ENCODE results near the gene MRPL47.
A peak's percentile ranks its signal among the peaks of the same experiment; 100 is the strongest.

MRPL47 gene

DNA sequence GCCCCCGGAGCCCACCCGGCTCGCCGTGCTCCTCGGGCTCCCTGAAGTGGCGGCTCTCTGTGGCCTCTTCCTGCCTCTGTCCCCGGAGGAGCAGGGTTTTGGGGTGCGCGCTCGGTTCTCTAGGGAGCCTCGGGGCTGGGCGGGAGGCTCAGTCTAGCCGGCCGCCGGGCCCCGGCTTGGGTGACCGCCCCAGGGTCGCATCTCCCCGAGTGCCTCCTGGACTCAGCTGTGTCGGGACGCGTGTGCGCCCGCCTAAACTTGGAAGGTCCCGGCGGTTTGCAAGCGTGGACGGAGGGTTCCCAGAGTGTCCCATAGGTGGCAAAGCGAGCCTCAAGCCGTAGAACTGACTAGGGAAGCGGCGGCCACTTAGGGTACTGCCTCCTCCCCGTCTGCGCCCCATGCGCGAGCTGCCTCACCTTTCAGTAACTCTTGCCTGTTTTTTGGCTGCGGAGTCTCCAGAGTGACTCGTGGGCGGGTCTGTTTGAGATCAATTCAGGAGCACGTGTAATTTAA is 41.1 kb downstream of the MRPL47 start:
- peak overlapping the region; percentile 98 for H3K4me3 ChIP-seq (ENCODE audit: low read depth, low read length)
- CTCF ChIA-PET = interaction anchor here (1.0 to 2.3 kb wide), 5 partner anchors 15 to 242 kb away, joined by 3 to 16 read pairs (median 5); no protein-coding TSS in a partner anchor
- POLR2A ChIA-PET = interaction anchor here (1.2 kb wide), 1 partner anchor 240 kb away, joined by 6 read pairs; the partner anchor contains the start of gene ZNF639

DNA sequence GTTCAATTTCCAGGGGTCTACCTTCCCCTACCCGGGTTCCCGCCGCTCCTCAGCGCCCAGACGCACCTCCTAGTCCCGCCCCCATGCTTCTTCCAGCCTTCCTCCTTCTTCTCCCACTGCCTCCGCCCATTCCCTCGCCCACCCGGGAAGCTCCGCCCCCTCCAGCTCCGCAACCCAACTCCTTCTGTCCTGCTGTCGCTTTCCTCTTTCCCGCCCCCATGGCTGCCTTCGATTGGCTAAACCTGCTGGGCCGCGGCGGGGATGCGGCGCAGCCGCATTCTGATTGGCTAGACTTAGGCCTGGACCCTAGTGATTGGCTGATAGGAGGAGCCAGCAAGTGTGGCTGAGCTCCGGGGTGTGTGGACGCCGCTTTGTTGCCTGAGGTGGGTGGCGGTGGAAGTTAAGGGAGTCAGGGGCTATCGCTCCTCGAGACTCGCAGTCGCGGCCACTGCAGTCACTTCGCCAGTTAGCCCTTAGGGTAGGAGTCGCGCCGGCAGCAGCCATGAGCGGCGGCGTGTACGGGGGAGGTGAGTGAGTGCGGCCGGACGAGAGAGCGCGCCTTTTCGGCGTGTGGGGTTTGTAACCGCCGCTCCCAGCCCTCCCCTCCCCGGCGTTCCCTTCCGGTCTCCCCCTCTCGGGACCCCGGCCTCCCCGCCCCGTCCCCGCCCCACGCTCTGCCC is 41.7 kb downstream of the MRPL47 start, which contains the start of gene ACTL6A:
Gene ACTL6A, plus strand, starts transcription at position 336 of the 680 bp plus-strand sequence. Its CDS starts 167 bp downstream, at position 503.
- DNase-seq (ENCODE audit: low read depth, low spot score) = peak; percentile 94
- peak within 1 kb of the TSS; percentile 98 for H3K4me3 ChIP-seq (ENCODE audit: low read depth, low read length)
- ChIA-PET CTCF (interaction anchor here (0.8 to 2.3 kb wide), 9 partner anchors 16 to 241 kb away, joined by 3 to 16 read pairs (median 5); no protein-coding TSS in a partner anchor), POLR2A (interaction anchor here (1.0 to 1.2 kb wide), 3 partner anchors 9 to 239 kb away, joined by 3 to 7 read pairs (median 6); partner anchors contain the start of genes GNB4 and ZNF639)
- TF ChIP-seq, protein P1, sequence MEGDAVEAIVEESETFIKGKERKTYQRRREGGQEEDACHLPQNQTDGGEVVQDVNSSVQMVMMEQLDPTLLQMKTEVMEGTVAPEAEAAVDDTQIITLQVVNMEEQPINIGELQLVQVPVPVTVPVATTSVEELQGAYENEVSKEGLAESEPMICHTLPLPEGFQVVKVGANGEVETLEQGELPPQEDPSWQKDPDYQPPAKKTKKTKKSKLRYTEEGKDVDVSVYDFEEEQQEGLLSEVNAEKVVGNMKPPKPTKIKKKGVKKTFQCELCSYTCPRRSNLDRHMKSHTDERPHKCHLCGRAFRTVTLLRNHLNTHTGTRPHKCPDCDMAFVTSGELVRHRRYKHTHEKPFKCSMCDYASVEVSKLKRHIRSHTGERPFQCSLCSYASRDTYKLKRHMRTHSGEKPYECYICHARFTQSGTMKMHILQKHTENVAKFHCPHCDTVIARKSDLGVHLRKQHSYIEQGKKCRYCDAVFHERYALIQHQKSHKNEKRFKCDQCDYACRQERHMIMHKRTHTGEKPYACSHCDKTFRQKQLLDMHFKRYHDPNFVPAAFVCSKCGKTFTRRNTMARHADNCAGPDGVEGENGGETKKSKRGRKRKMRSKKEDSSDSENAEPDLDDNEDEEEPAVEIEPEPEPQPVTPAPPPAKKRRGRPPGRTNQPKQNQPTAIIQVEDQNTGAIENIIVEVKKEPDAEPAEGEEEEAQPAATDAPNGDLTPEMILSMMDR (IDR thresholded peaks at IDR 0.05; ENCODE audit: insufficient read depth, low read length, missing control alignments) = no peak

More for the DNA sequence above, 41.1 kb downstream of the MRPL47 start:
- peak; percentile 17 for DNase-seq (ENCODE audit: low read depth, low spot score)
- TF ChIP-seq, protein P1 (IDR thresholded peaks at IDR 0.05; ENCODE audit: insufficient read depth, low read length, missing control alignments) = peak; percentile 73

DNA sequence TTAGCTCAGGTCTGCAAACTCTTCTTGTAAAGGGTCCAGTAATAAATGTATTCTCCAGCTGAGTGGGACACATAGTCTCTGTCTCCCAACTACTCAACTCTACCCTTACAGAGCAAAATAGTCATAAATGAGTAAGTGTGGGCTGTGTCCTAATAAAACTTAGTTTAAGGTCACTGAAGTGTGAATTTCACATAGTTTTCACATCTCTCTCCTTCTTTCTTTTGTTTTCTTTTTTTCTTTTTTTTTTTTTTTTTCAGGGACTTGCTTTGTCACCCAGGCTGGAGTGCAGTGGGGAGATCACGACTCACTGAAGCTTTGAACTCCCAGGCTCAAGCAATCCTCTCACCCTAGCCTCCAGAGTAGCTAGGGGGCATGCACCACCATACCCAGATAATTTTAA is 43.6 kb downstream of the MRPL47 start:
- TF ChIP-seq, protein P1 (IDR thresholded peaks at IDR 0.05; ENCODE audit: insufficient read depth, low read length, missing control alignments) = no peak
- ChIA-PET POLR2A (no interaction called here), CTCF (interaction anchor here (0.6 to 2.2 kb wide), 9 partner anchors 110 to 545 kb away, joined by 3 to 9 read pairs (median 3); partner anchors contain the start of gene ZNF639)
- H3K4me3 ChIP-seq (ENCODE audit: low read depth, low read length) = no peak overlapping the region
- DNase-seq (ENCODE audit: low read depth, low spot score) = no peak

DNA sequence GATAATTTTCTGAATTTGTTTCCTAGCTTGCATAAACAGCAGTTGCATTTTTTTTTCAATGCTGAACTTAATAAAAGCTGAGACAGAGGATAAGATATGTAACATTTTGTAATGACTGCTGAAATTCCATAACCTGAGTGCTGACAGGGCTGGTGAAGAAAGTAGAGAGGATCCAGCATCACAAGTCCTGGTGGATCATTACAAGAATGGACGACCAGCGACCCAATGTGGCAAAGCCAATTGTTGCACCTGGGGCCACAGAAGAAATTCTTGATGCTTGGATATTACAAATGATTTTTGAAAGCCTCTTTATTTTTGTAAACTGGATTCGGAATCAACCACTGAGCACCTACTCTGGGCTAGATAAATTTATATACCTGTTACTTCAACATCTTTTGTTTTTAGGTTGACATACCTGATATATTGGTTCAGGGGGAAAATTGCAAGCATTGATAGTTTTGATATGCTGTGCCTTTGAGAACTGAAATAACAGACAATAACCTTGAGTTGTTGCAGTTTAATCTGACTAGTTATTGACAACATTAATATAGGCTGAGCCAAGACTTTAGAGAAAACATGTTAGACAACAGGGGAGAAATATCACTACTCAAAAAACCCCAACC is 45.6 kb downstream of the MRPL47 start:
- DNase-seq (ENCODE audit: low read depth, low spot score) = peak; percentile 21
- ChIA-PET CTCF (interaction anchor here (0.9 to 2.0 kb wide), 20 partner anchors 11 to 543 kb away, joined by 3 to 17 read pairs (median 4); partner anchors contain the start of gene ZNF639), POLR2A (interaction anchor here (0.7 kb wide), 1 partner anchor 93 kb away, joined by 3 read pairs; no protein-coding TSS in a partner anchor)
- TF ChIP-seq, protein P1 (IDR thresholded peaks at IDR 0.05; ENCODE audit: insufficient read depth, low read length, missing control alignments) = peak; percentile 81
- no peak overlapping the region for H3K4me3 ChIP-seq (ENCODE audit: low read depth, low read length)

DNA sequence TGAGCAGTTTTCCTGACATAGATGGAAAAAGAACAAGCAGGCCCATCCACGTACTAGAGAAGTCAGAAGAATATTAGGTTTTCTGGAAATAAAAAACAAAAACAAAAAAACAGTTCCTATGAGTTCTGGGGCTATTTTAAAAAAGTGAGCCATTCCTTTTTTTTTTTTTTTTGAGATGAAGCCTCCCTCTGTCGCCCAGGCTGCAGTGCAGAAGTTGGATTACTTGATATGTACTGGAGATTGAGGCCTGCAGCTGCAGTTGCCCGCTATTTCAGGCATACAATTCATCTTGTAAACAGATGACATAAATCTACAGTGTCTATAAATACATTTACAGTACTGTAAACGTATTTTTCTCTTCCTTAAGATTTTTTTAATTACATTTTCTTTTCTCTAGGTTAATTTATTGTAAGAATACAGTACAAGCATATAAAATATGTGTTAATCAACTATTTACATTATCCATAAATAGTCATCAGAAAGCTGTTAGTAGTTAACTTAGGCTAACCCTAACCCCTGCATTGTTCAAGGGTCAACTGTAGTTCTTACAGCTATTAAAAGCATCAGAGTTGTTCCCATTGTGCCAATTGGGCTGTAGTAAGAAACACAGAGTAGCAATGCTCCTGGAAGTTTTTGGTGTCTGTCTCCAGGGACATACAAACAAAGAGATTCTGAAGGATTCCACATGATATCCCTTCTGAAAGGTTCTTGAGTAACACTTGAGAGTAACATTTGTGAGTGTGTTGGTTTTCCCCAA is 52.9 kb downstream of the MRPL47 start:
- TF ChIP-seq, protein P1 (IDR thresholded peaks at IDR 0.05; ENCODE audit: insufficient read depth, low read length, missing control alignments) = no peak
- ChIA-PET POLR2A (interaction anchor here (1.4 kb wide), 1 partner anchor 100 kb away, joined by 3 read pairs; the partner anchor contains the start of gene GNB4), CTCF (interaction anchor here (0.6 to 1.1 kb wide), 4 partner anchors 97 to 1041 kb away, joined by 3 read pairs; no protein-coding TSS in a partner anchor)
- H3K4me3 ChIP-seq (ENCODE audit: low read depth, low read length) = no peak overlapping the region
- no peak for DNase-seq (ENCODE audit: low read depth, low spot score)
